Fibroblast of the aortic adventitia (primary cell): ENCODE results near the gene ZNF652. TPM values are rescaled to one million over a fixed set of nuclear protein-coding genes. Genes with fewer than 3 reads are reported as not detected.

ENCODE experiments used
- DNase-seq: peaks from one replicate; pipeline ENCODE4 v3.0.0-alpha.2; 2010; ENCODE audit warnings: low read depth
- H3K4me3 ChIP-seq: 2 replicates; pipeline ENCODE4 v1.5.1; 2011; ENCODE audit warnings: low read depth, mild to moderate bottlenecking, control low read depth, low read length, moderate library complexity
- CTCF ChIP-seq: IDR thresholded peaks from 2 replicates; pipeline ENCODE4 v1.5.1; 2011; ENCODE audit warnings: mild to moderate bottlenecking, low read length, control low read depth, inconsistent platforms; ENCODE audit not compliant: insufficient read depth
- total RNA-seq: library from RNA; depleted of rRNA; stranded (reverse); fragments of >200 nt; gene quantifications from 2 replicates; pipeline ENCODE4 v1.2.3, GENCODE V29; 2012; ENCODE audit warnings: low replicate concordance

The ZNF652 gene
- 25.6 and 27.7 TPM in 2 replicates for total RNA-seq

GRCh38 chr17:49361902-49362722 lies at the start of gene ZNF652:
Gene ZNF652, minus strand, starts transcription at chr17:49362250. Its CDS starts 44,525 bp downstream, at chr17:49317725.
- TF ChIP-seq CTCF, result no peak
- peak; percentile 72 for DNase-seq
- peak within 1 kb of the TSS; percentile 87 for H3K4me3 ChIP-seq

DNA sequence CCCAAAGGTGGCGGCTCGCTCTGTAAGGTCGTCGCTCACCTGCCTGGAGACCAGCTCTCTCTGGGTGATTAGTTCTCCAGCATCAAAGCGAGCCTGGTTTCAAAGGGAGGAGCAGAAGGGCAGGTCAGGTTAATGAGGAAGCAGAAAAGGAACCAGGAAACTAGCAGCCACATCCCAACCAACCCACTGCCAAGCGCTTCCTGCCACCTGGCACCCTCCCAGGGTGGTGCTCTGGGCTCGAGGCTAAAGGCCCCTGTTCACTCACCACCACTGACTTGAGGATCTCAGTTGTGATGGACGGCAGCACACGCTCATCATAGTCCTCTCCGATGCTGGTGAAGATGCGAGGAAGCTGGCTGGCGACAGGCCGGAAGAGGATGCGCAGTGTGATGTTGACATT lies 47.0 kb upstream of the ZNF652 start:
- TF ChIP-seq CTCF, result no peak
- no peak for DNase-seq
- H3K4me3 ChIP-seq, result no peak overlapping the region

DNA sequence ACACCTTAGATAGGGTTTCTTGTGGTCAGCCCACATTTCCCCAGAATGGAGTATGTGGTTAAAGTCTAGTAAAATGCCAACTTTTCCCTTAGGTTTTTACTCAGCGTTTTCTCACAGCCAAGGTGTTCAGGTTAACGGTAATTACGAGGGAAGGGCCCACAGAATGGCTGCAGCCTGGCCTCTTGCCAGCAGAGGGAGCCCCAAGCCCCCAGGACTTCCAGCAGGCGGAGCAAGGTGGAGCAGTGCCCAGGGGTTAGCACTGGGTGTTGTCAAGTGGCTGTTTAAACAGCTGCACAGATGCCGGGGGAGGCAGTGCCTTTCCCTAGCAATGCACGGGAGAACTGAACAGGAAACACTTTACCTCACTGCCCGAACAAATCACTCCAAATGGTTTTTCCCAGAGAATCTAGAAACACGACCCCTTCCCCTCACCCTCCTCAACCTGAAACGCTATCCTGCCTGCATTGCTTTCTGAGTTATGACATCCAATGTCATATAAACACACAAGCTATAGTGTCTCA lies 46.0 kb upstream of the ZNF652 start:
- no peak overlapping the region for H3K4me3 ChIP-seq
- peak; percentile 56 for DNase-seq
- TF ChIP-seq CTCF, result peak; percentile 73

- no peak for DNase-seq
- H3K4me3 ChIP-seq, result no peak overlapping the region
- no peak for TF ChIP-seq CTCF
Observed at GRCh38 chr17:49407086-49407485, 45.0 kb upstream of the ZNF652 start.

- DNase-seq, result no peak
- H3K4me3 ChIP-seq, result no peak overlapping the region
- TF ChIP-seq CTCF, result no peak
Observed at GRCh38 chr17:49406421-49407061, 44.5 kb upstream of the ZNF652 start.

DNA sequence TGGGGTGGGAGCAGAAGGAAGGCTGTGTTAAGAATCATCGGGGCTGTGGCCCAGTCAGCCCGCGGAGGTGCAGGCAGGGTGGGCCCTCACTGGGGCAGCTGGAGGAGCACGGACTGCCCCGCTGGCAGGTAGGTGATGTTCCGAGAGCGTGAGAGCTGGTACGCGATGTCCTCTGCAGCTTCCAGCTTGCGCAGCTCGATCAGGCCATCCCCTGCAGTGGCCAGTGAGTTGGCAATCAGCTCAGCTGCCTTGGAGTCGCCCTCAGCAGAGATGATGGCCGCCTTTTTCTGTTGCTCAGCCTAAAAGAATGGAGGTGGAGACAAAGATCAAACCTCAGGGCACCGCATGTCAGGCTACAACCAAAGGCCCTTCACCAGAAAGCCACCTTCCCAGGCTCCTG lies 42.9 kb upstream of the ZNF652 start:
- no peak for TF ChIP-seq CTCF
- H3K4me3 ChIP-seq, result no peak overlapping the region
- DNase-seq, result no peak
